ENCODE results near the gene TSPAN5. TPM values are rescaled to one million over a fixed set of nuclear protein-coding genes. Genes with fewer than 3 reads are reported as not detected.
A peak's percentile ranks its signal among the peaks of the same experiment; 100 is the strongest.

TSPAN5 gene
- total RNA-seq, 2 donors from 2014 or later, result 1.8 to 2.0 TPM

GRCh38 chr4:98574816-98575215 is 83.6 kb downstream of the TSPAN5 start:
- ATAC-seq (no peak), DNase-seq (no peak)
- intact Hi-C loops (cut with DNase I), result no loop called here
- H3K36me3 ChIP-seq (replicated peaks in 1 of 2; ENCODE audit: insufficient read depth in 1 of 2, low read depth in 2 of 2), result no peaks in the 10 kb centered on the region
- 75 to 83% methylated on average over 4 of the region's 4 CpGs for WGBS, 2 donors
- H3K27me3 ChIP-seq, result no peaks in the 10 kb centered on the region
- no peak overlapping the region for H3K4me3 ChIP-seq
- H3K27ac ChIP-seq, result no peak overlapping the region
- H3K4me1 ChIP-seq, result no peaks in the 10 kb centered on the region
- H3K9me3 ChIP-seq, result no peaks in the 10 kb centered on the region
- no peak for TF ChIP-seq POLR2A (IDR thresholded peaks at IDR 0.05)
- no peak for TF ChIP-seq CTCF (IDR thresholded peaks at IDR 0.05)

GRCh38 chr4:98573791-98574190 is 84.6 kb downstream of the TSPAN5 start:
- DNase-seq (no peak), ATAC-seq (peak; percentile 71)
- Histone ChIP-seq H3K4me1 (no peaks in the 10 kb centered on the region), H3K4me3 (no peak overlapping the region), H3K36me3 (replicated peaks in 1 of 2; ENCODE audit: insufficient read depth in 1 of 2, low read depth in 2 of 2) (no peaks in the 10 kb centered on the region), H3K27me3 (no peaks in the 10 kb centered on the region), H3K9me3 (no peaks in the 10 kb centered on the region), H3K27ac (no peak overlapping the region)
- no peak for TF ChIP-seq CTCF (IDR thresholded peaks at IDR 0.05)
- TF ChIP-seq POLR2A (IDR thresholded peaks at IDR 0.05), result no peak
- intact Hi-C loops (cut with DNase I), result no loop called here
- 62 to 64% methylated on average over 2 of the region's 2 CpGs for WGBS, 2 donors

- Histone ChIP-seq H3K9me3 (no peaks in the 10 kb centered on the region), H3K27ac (no peak overlapping the region), H3K4me3 (no peak overlapping the region), H3K36me3 (replicated peaks in 1 of 2; ENCODE audit: insufficient read depth in 1 of 2, low read depth in 2 of 2) (no peaks in the 10 kb centered on the region), H3K27me3 (no peaks in the 10 kb centered on the region), H3K4me1 (no peaks in the 10 kb centered on the region)
- intact Hi-C loops (cut with DNase I), result no loop called here
- ATAC-seq (no peak), DNase-seq (no peak)
- 65 to 70% methylated on average over 2 of the region's 2 CpGs for WGBS, 2 donors
- TF ChIP-seq POLR2A (IDR thresholded peaks at IDR 0.05), result no peak
- no peak for TF ChIP-seq CTCF (IDR thresholded peaks at IDR 0.05)
Measured at GRCh38 chr4:98572697-98573096, 85.7 kb downstream of the TSPAN5 start.

- ATAC-seq, result no peak
Measured at GRCh38 chr4:98571161-98571786, 87.1 kb downstream of the TSPAN5 start.

More at GRCh38 chr4:98571161-98571786, 87.1 kb downstream of the TSPAN5 start:
- H3K36me3 ChIP-seq (replicated peaks in 1 of 2; ENCODE audit: insufficient read depth in 1 of 2, low read depth in 2 of 2), result no peaks in the 10 kb centered on the region
- H3K4me3 ChIP-seq, result no peak overlapping the region
- DNase-seq, result no peak
- TF ChIP-seq CTCF (IDR thresholded peaks at IDR 0.05) (no peak), POLR2A (IDR thresholded peaks at IDR 0.05) (no peak)
- intact Hi-C loops (cut with DNase I), result no loop called here
- H3K9me3 ChIP-seq, result no peaks in the 10 kb centered on the region
- no peaks in the 10 kb centered on the region for H3K27me3 ChIP-seq
- no peak overlapping the region for H3K27ac ChIP-seq
- H3K4me1 ChIP-seq, result no peaks in the 10 kb centered on the region
- WGBS, 2 donors, result 80 to 89% methylated on average over 11 of the region's 11 CpGs
